ENCODE results near the gene GJD3.

DNA sequence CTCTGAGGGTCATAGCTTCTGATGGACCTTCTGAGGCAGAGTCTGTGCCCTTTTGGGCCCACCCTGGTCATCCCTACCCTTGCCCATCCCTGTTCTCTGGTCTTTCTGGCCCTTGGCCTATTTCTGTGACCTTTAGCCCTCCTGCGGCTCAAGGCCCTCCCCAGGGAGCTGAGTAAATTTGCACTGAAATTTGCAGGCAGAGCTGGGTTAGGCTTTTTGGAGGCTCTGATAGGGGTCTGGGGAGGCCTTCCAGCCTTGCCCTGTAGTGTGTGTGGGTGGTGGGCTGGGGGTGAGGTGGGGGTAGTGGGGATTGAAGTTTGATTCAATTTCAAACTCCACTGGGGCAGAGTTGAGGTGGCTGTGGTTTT is 37.7 kb downstream of the GJD3 start:
- no peak for TF ChIP-seq CTCF (IDR thresholded peaks at IDR 0.05; ENCODE audit: low read length)
- TF ChIP-seq EZH2phosphoT487 (IDR thresholded peaks at IDR 0.05; ENCODE audit: low read length): no peak

All from MM.1S (cell line).